Kidney epithelial cell (primary cell): Measurements from ENCODE around the gene ZNF165. TPM values are rescaled to one million over a fixed set of nuclear protein-coding genes. Genes with fewer than 3 reads are reported as not detected.
"Not testable (repeated sequence)": the region's sequence is repeated elsewhere in the genome, so short reads cannot be mapped to it uniquely, and the experiment has no call there.

Source experiments
- DNase-seq: peaks from one replicate; pipeline ENCODE4 v3.0.0-alpha.2; 2010; ENCODE audit warnings: low read depth
- H3K27me3 ChIP-seq: 2 replicates; pipeline ENCODE4 v1.6.0; 2011; ENCODE audit warnings: low read length; ENCODE audit not compliant: control insufficient read depth, insufficient read depth
- H3K36me3 ChIP-seq: 2 replicates; pipeline ENCODE4 v1.5.1; 2011; ENCODE audit warnings: low read length; ENCODE audit not compliant: control insufficient read depth, insufficient read depth
- H3K4me3 ChIP-seq: 2 replicates; pipeline ENCODE4 v1.5.1; 2011; ENCODE audit warnings: low read depth, mild to moderate bottlenecking, control low read depth, low read length
- total RNA-seq: library from RNA; depleted of rRNA; stranded (reverse); fragments of >200 nt; gene quantifications from 2 replicates; pipeline ENCODE4 v1.2.3, GENCODE V29; 2015
- TF ChIP-seq, protein P1 (sequence below): IDR thresholded peaks from 2 replicates; pipeline ENCODE4 v1.5.1; 2011; ENCODE audit warnings: mild to moderate bottlenecking, moderate library complexity, low read length, control low read depth, inconsistent platforms; ENCODE audit not compliant: insufficient read depth, poor library complexity, severe bottlenecking

ZNF165 gene
- total RNA-seq, 1 donor from 2014 or later = 16.8 TPM

DNA sequence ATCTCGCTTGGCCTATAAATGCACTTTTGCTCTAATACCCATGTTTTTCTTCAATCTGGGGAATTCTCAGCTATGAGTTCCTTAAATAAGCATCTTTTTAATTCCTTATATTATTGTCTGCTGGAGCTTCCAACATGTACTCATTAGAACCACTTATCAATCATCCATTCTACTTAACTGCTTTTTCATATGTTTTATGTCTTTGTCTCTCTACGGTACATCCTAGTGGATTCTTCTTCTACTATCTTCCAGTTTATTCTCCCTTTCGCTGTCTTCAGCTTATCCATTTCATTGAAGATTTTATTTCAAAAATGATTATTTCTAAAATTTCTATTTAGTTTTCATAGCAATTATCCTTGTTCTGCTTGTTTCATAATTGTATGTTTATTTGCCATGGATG, 31.6 kb downstream of the ZNF165 start:
- no peak for DNase-seq
- Histone ChIP-seq H3K36me3 (no peaks in the 10 kb centered on the region), H3K27me3 (no peaks in the 10 kb centered on the region), H3K4me3 (no peak overlapping the region)
- TF ChIP-seq, protein P1, sequence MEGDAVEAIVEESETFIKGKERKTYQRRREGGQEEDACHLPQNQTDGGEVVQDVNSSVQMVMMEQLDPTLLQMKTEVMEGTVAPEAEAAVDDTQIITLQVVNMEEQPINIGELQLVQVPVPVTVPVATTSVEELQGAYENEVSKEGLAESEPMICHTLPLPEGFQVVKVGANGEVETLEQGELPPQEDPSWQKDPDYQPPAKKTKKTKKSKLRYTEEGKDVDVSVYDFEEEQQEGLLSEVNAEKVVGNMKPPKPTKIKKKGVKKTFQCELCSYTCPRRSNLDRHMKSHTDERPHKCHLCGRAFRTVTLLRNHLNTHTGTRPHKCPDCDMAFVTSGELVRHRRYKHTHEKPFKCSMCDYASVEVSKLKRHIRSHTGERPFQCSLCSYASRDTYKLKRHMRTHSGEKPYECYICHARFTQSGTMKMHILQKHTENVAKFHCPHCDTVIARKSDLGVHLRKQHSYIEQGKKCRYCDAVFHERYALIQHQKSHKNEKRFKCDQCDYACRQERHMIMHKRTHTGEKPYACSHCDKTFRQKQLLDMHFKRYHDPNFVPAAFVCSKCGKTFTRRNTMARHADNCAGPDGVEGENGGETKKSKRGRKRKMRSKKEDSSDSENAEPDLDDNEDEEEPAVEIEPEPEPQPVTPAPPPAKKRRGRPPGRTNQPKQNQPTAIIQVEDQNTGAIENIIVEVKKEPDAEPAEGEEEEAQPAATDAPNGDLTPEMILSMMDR = no peak

DNA sequence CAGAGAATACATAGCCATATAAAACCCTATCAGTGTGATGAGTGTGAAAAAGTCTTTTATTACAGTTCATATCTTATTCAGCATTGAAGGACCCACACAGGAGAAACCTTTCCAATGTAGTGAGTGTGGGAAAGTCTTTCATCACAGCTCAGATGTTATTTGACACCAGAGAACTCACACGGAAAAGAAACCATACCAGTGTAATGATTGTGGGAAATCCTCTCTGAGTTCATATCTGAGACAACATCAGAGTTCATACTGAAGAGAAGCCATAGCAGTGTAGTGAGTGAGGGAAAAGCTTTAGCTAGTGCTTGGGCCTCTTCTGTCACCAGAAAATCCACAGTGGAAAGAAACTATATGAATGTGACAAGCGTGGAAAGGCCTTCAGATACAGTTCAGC, 35.4 kb downstream of the ZNF165 start:
- no peak for DNase-seq
- Histone ChIP-seq H3K27me3 (no peaks in the 10 kb centered on the region), H3K36me3 (no peaks in the 10 kb centered on the region), H3K4me3 (no peak overlapping the region)
- TF ChIP-seq, protein P1 = no peak

DNA sequence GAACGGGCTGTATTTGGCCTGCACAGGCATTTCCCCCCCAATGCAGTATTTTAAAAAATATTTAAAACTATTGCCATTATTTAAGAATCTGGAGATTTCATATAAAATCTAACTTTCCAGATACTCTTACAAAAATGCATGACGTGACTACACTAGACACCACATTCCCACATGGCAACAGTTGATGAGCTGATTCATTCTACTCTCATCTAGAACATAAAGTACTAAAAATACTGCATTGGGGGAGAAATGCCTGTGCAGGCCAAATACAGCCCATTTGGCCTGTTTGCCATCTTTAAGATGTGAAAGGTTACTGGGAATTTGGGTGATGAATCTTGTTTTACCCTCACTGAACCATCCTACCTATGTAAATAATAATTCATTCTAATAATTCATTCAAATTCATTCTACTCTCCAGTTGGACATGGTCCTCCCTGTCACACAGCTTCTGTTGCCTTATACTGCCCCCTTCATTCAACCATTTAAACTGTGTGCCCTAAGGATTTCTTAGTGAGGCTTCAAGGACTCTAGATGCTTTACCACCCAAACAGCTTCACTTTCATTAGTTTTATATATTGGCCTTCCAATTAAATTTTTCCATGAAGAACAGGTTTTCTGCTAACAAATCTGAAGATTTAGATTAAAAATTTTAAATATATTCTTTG, 37.1 kb downstream of the ZNF165 start:
- no peaks in the 10 kb centered on the region for H3K27me3 ChIP-seq
- TF ChIP-seq, protein P1 = no peak
- H3K36me3 ChIP-seq = no peaks in the 10 kb centered on the region
- no peak overlapping the region for H3K4me3 ChIP-seq
- DNase-seq = no peak

DNA sequence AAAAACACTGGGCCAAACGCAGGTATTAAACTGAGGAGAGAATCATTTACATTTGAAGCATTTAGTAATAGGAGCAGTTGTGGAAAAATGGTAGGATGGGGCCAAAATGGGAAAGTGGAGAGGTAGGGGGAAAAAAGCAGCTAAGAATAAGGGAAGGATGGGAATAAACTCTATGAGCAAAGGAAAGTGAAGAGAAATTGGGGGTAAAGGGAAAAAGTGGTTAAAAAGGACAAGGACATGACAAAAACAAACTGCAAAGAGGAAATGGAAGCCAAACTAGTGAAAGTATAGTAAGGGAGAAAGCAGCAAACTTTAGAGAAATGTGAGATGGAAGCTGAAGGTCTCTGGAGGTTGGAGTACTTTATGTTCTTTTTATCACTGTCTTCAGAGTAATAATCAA, 37.8 kb downstream of the ZNF165 start:
- H3K36me3 ChIP-seq = no peaks in the 10 kb centered on the region
- no peaks in the 10 kb centered on the region for H3K27me3 ChIP-seq
- TF ChIP-seq, protein P1 = no peak
- DNase-seq = no peak
- no peak overlapping the region for H3K4me3 ChIP-seq

DNA sequence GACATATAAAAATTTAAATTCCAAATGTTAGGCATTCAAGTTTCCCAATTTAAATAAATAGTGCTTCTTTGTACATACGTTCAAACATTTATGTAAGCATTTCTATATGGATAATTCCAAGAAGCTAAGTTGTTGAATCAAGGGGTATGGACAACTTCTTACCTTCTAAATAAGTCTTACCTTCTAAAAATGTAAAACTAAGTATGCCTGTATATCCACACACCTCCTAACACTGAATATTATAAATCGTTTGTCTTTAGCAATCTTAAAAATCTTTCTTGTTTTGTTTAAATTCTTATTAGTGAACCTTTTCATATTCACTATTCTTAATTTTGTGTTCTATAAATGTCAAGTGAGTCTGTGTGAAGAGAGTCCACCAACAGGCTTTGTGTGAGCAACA, 41.5 kb downstream of the ZNF165 start:
- no peak overlapping the region for H3K4me3 ChIP-seq
- H3K36me3 ChIP-seq = no peaks in the 10 kb centered on the region
- no peaks in the 10 kb centered on the region for H3K27me3 ChIP-seq
- TF ChIP-seq, protein P1 = no peak
- no peak for DNase-seq

DNA sequence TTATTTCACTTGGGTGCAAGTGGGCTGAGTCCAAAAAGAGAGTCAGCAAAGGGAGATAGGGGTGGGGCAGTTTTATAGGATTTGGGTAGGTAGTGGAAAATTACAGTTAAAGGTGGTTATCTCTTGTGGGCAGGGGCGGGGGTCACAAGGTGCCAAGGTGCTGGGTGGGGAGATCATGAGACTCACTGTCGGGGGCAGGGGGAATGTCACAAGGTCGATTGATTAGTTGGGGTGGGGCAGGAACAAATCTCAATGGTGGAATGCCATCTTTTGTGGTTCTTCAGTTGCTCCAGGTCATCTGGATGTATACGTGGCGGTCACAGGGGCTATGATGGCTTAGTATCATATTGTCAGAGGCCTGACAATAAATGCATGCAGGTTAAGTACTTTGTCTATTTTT, 41.9 kb downstream of the ZNF165 start:
- not testable (repeated sequence) for H3K27me3 ChIP-seq, DNase-seq, H3K4me3 ChIP-seq, H3K36me3 ChIP-seq
